Activated naive CD4-positive, alpha-beta T cell treated with anti-CD3 and anti-CD28 coated beads, Interleukin-2, amount 50 U/mL, for 16 hours (primary cell): Measurements from ENCODE around the gene ACTR10.

ENCODE experiments used
- DNase-seq: peaks from one replicate; pipeline ENCODE4 v3.0.0-alpha.2; 2020

Gene ACTR10

DNA sequence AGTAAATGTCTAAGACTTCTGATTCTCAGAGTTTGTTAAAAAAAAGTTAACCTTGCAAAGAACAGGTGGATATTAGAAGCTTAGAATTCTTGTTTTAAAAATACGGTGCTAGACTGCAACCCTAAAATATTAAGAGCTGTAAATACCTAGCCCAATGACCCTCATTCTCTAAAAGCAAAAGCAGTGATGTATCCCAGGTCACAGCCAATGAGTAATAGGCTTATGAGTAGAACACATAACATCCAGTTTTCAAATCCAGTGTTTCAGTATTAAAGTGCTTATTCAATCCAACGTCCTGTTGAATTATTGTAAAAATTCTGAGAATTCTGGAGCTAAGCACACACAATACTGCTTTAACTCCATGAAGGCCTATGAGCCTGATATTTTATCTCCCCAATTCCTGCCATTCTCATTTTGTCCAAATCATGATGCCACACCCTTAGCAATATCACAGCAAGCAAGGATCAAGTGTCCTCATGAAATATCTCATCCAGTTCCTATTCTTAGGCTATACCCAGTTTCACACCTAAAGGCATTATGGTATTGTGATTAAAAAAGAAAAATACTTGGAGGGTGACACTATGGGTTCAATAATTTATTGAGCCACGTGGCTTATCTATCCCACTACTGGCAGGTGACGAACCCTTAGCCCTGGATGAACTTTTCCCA, 83.1 kb downstream of the ACTR10 start:
- DNase-seq: no peak

DNA sequence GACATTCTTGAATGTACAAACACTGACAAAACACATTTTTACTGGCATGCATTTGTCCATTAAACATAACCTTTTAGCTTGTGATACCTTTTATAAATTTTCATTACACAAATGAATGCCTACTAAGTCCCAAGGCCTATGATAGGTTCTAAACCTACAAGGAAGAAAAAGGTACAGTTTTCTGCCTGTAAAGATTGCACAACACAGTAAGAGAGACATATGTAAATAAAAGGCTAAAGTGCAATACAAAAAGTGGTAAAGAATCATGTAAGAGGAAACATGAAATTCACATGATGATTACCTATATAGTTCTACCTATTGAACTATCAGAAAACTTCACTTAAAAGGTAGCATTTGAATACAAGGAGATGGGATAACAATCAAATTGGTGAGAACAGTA, 83.8 kb downstream of the ACTR10 start:
- no peak for DNase-seq

- DNase-seq: no peak
Measured at GRCh38 chr14:58285132-58285531, 85.2 kb downstream of the ACTR10 start.
